ENCODE results near the gene MAN1C1. TPM values are rescaled to one million over a fixed set of nuclear protein-coding genes. Genes with fewer than 3 reads are reported as not detected.

Gene MAN1C1
- total RNA-seq, 2 donors from 2014 or later = 4.4 to 10.9 TPM

- H3K27ac ChIP-seq = no peak overlapping the region
- no peak for DNase-seq
- 83 to 91% methylated on average over 5 to 6 of the region's 6 CpGs for WGBS, 2 donors
- TF ChIP-seq CTCF (IDR thresholded peaks at IDR 0.05) (no peak), POLR2A (IDR thresholded peaks at IDR 0.05) (no peak)
- intact Hi-C loops (cut with DNase I) = no loop called here
- H3K4me3 ChIP-seq = no peak overlapping the region
- H3K36me3 ChIP-seq (replicated peaks in 1 of 2; ENCODE audit: insufficient read depth in 1 of 2, low read depth in 2 of 2) = no peaks in the 10 kb centered on the region
- no peaks in the 10 kb centered on the region for H3K4me1 ChIP-seq
- ATAC-seq = no peak
- H3K27me3 ChIP-seq = no peaks in the 10 kb centered on the region
- no peaks in the 10 kb centered on the region for H3K9me3 ChIP-seq
These were observed 32.3 kb downstream of the MAN1C1 start for GRCh38 chr1:25648681-25649440.

DNA sequence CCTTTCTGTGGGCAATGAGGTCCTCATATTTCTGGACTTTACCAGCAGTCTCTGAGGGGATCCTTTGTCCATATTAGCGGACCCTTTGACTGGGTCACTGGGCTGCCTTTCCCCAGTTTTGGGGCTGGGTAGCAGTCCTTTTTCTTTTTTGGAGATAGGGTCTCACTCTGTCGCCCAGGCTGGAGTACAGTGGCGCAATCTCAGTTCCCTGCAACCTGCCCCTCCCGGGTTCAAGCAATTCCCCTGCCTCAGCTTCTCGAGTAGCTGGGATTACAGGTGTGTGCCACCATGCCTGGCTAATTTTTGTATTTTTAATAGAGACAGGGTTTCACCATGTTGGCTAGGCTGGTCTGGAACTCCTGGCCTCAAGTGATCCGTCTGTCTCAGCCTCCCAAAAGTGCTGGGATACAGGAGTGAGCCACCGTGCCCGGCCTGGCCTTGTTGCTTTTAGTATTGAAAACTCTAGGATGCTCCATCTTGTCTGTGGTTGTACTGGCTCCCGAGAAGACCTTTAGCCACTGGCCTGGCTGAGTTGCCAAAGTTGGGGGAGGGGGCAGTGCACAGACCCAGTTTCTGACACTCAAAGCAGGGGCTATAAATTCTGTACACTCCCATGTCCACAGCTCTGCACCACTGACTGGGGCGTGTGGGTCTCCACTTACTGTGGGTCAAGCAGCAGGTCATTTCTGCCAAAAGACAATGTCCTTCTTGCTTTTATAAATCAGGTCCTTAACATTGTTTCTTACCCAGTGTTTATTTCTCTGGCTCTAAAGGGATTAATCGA is 33.1 kb downstream of the MAN1C1 start:
- DNase-seq (no peak), ATAC-seq (no peak)
- no peak overlapping the region for H3K4me3 ChIP-seq
- H3K36me3 ChIP-seq (replicated peaks in 1 of 2; ENCODE audit: insufficient read depth in 1 of 2, low read depth in 2 of 2) = no peaks in the 10 kb centered on the region
- TF ChIP-seq CTCF (IDR thresholded peaks at IDR 0.05) (no peak), POLR2A (IDR thresholded peaks at IDR 0.05) (no peak)
- no peaks in the 10 kb centered on the region for H3K27me3 ChIP-seq
- H3K27ac ChIP-seq = no peak overlapping the region
- WGBS, 2 donors = 84 to 88% methylated on average over 10 to 11 of the region's 11 CpGs
- H3K9me3 ChIP-seq = no peaks in the 10 kb centered on the region
- intact Hi-C loops (cut with DNase I) = no loop called here
- H3K4me1 ChIP-seq = no peaks in the 10 kb centered on the region

GRCh38 chr1:25650289-25650576 is 33.6 kb downstream of the MAN1C1 start:
- intact Hi-C loops (cut with DNase I) = no loop called here
- no peaks in the 10 kb centered on the region for H3K36me3 ChIP-seq (replicated peaks in 1 of 2; ENCODE audit: insufficient read depth in 1 of 2, low read depth in 2 of 2)
- H3K4me1 ChIP-seq = no peaks in the 10 kb centered on the region
- no peak for TF ChIP-seq CTCF (IDR thresholded peaks at IDR 0.05)
- TF ChIP-seq POLR2A (IDR thresholded peaks at IDR 0.05) = no peak
- H3K27me3 ChIP-seq = no peaks in the 10 kb centered on the region
- DNase-seq = no peak
- ATAC-seq = no peak
- H3K9me3 ChIP-seq = no peaks in the 10 kb centered on the region
- WGBS, 2 donors = 74 to 80% methylated on average over 5 of the region's 5 CpGs
- H3K27ac ChIP-seq = no peak overlapping the region
- H3K4me3 ChIP-seq = no peak overlapping the region

GRCh38 chr1:25651036-25651640 is 34.5 kb downstream of the MAN1C1 start:
- intact Hi-C loops (cut with DNase I) = no loop called here
- no peaks in the 10 kb centered on the region for H3K27me3 ChIP-seq
- no peak for ATAC-seq
- DNase-seq = no peak
- H3K4me1 ChIP-seq = no peaks in the 10 kb centered on the region
- TF ChIP-seq POLR2A (IDR thresholded peaks at IDR 0.05) = no peak
- no peak for TF ChIP-seq CTCF (IDR thresholded peaks at IDR 0.05)
- no peaks in the 10 kb centered on the region for H3K36me3 ChIP-seq (replicated peaks in 1 of 2; ENCODE audit: insufficient read depth in 1 of 2, low read depth in 2 of 2)
- no peaks in the 10 kb centered on the region for H3K9me3 ChIP-seq
- WGBS, 2 donors = 90 to 92% methylated on average over 4 to 8 of the region's 8 CpGs
- H3K4me3 ChIP-seq = no peak overlapping the region
- no peak overlapping the region for H3K27ac ChIP-seq

Measured in body of pancreas (tissue), 4 donors.